Measurements from ENCODE around the gene MYO10.

DNA sequence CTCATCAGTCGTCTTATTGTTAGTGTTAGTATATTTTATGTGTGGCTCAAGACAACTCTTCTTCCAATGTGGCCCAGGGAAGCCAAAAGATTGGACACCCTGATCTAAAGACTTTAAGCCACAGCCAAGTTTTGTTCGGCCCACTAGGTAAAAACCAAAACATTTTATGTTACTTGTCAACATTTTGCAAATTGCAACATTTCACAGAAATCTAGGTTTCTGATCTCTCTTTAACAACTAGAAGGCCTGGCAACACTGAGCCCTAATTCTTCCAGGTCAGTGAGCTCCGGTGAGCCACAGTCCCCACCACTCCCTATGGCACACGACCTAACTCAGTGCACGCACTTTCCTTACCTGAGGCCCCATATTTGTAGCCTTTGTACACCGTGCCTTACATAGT is 24.0 kb downstream of the MYO10 start:
- TF ChIP-seq, protein P1, sequence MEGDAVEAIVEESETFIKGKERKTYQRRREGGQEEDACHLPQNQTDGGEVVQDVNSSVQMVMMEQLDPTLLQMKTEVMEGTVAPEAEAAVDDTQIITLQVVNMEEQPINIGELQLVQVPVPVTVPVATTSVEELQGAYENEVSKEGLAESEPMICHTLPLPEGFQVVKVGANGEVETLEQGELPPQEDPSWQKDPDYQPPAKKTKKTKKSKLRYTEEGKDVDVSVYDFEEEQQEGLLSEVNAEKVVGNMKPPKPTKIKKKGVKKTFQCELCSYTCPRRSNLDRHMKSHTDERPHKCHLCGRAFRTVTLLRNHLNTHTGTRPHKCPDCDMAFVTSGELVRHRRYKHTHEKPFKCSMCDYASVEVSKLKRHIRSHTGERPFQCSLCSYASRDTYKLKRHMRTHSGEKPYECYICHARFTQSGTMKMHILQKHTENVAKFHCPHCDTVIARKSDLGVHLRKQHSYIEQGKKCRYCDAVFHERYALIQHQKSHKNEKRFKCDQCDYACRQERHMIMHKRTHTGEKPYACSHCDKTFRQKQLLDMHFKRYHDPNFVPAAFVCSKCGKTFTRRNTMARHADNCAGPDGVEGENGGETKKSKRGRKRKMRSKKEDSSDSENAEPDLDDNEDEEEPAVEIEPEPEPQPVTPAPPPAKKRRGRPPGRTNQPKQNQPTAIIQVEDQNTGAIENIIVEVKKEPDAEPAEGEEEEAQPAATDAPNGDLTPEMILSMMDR (IDR thresholded peaks at IDR 0.05) = no peak
- TF ChIP-seq, protein P2, sequence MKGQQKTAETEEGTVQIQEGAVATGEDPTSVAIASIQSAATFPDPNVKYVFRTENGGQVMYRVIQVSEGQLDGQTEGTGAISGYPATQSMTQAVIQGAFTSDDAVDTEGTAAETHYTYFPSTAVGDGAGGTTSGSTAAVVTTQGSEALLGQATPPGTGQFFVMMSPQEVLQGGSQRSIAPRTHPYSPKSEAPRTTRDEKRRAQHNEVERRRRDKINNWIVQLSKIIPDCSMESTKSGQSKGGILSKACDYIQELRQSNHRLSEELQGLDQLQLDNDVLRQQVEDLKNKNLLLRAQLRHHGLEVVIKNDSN (CRISPR knock-in tag; IDR thresholded peaks at IDR 0.05) = no peak
- TF ChIP-seq NR2C2 (CRISPR knock-in tag; IDR thresholded peaks at IDR 0.05) = no peak
- no peak for TF ChIP-seq ZNF423 (CRISPR knock-in tag; IDR thresholded peaks at IDR 0.05)
- TF ChIP-seq, protein P3, sequence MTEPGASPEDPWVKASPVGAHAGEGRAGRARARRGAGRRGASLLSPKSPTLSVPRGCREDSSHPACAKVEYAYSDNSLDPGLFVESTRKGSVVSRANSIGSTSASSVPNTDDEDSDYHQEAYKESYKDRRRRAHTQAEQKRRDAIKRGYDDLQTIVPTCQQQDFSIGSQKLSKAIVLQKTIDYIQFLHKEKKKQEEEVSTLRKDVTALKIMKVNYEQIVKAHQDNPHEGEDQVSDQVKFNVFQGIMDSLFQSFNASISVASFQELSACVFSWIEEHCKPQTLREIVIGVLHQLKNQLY (CRISPR knock-in tag; IDR thresholded peaks at IDR 0.05) = no peak
- no peak for TF ChIP-seq NR3C1 (CRISPR knock-in tag; conservative IDR thresholded peaks at IDR 0.05; ENCODE audit: low read depth)
- no peak for TF ChIP-seq ELF4 (CRISPR knock-in tag; IDR thresholded peaks at IDR 0.05; ENCODE audit: low read depth)
- TF ChIP-seq PRRX2 (CRISPR knock-in tag; IDR thresholded peaks at IDR 0.05) = no peak
